GM12892 (cell line): ENCODE results near the gene SLC35B2.

Source experiments
- POLR2A ChIP-seq: IDR thresholded peaks from 2 replicates; pipeline ENCODE4 v1.6.1; 2011; ENCODE audit warnings: low read depth, low read length, control low read depth
- POLR2AphosphoS5 ChIP-seq: IDR thresholded peaks from 2 replicates; pipeline ENCODE4 v1.6.1; 2011; ENCODE audit warnings: low read depth, low read length, control low read depth
- TAF1 ChIP-seq: IDR thresholded peaks from 2 replicates; pipeline ENCODE4 v1.6.1; 2011; ENCODE audit warnings: low read depth, mild to moderate bottlenecking, control low read depth, low read length, borderline replicate concordance

GRCh38 chr6:44275271-44275748 is 18.0 kb upstream of the SLC35B2 start:
- TF ChIP-seq POLR2A, result no peak
- no peak for TF ChIP-seq TAF1
- TF ChIP-seq POLR2AphosphoS5, result no peak
